ENCODE data around the gene SPACA7.

GRCh38 chr13:112341446-112341845, 34.7 kb upstream of the SPACA7 start:
- TF ChIP-seq POLR2A (IDR thresholded peaks at IDR 0.05) (no peak), CTCF (IDR thresholded peaks at IDR 0.05) (no peak), POLR2AphosphoS5 (IDR thresholded peaks at IDR 0.05) (no peak)
